ENCODE data around the gene C1orf226. TPM values are rescaled to one million over a fixed set of nuclear protein-coding genes. Genes with fewer than 3 reads are reported as not detected.

The C1orf226 gene
- total RNA-seq, 2 donors from 2014 or later, result 5.1 to 6.2 TPM

DNA sequence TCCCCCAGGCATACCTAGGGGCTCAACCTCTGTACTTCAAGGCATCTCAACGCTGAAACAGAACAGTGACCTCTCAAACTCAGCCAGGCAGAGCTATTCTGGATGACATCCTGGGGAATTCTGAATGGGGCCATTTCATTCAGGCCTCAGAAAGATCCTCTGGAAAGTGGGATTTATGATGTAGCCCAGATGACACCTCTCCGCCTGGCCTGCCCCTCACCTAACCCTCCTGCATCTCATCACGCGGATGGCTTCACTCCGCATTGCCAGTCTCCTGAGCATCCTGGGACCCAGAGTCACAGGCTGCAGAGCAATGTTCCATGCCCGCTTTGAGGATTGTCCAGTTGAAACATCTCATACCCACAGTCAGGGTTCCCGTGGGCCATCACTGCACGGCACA is 6.1 kb upstream of the C1orf226 start:
- no peaks in the 10 kb centered on the region for H3K9me3 Mint-ChIP-seq
- peaks cover 12% of the 10 kb centered on the region for H3K4me1 ChIP-seq (ENCODE audit: control insufficient read depth, insufficient read depth, low read length)
- H3K27ac ChIP-seq (ENCODE audit: low read depth, low read length), result no peak overlapping the region
- peaks cover 30% of the 10 kb centered on the region for H3K4me1 Mint-ChIP-seq
- peaks cover 19% of the 10 kb centered on the region for H3K27me3 ChIP-seq (ENCODE audit: control insufficient read depth, insufficient read depth, low read length, poor library complexity, severe bottlenecking)
- no peak overlapping the region for H3K4me3 Mint-ChIP-seq
- no peak overlapping the region for H3K4me3 ChIP-seq (ENCODE audit: low read length)
- H3K36me3 Mint-ChIP-seq (ENCODE audit: low read depth), result no peaks in the 10 kb centered on the region
- H3K27ac Mint-ChIP-seq, result no peak overlapping the region
- TF ChIP-seq, protein P1, sequence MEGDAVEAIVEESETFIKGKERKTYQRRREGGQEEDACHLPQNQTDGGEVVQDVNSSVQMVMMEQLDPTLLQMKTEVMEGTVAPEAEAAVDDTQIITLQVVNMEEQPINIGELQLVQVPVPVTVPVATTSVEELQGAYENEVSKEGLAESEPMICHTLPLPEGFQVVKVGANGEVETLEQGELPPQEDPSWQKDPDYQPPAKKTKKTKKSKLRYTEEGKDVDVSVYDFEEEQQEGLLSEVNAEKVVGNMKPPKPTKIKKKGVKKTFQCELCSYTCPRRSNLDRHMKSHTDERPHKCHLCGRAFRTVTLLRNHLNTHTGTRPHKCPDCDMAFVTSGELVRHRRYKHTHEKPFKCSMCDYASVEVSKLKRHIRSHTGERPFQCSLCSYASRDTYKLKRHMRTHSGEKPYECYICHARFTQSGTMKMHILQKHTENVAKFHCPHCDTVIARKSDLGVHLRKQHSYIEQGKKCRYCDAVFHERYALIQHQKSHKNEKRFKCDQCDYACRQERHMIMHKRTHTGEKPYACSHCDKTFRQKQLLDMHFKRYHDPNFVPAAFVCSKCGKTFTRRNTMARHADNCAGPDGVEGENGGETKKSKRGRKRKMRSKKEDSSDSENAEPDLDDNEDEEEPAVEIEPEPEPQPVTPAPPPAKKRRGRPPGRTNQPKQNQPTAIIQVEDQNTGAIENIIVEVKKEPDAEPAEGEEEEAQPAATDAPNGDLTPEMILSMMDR (conservative IDR thresholded peaks at IDR 0.05), result no peak
- no peaks in the 10 kb centered on the region for H3K9me3 ChIP-seq (ENCODE audit: control insufficient read depth, low read length)
- DNase-seq, result peak; percentile 22
- 83 to 100% methylated on average over 4 to 8 of the region's 8 CpGs for WGBS, 2 experiments (ENCODE audit: insufficient coverage in 1 of 2, insufficient read length in 1 of 2)
- peaks cover 44% of the 10 kb centered on the region for H3K27me3 Mint-ChIP-seq (ENCODE audit: insufficient read depth)
- no peaks in the 10 kb centered on the region for H3K36me3 ChIP-seq (ENCODE audit: control insufficient read depth, insufficient read depth, low read length)
- H3K9ac ChIP-seq (ENCODE audit: extremely low read depth, low read length, poor library complexity, severe bottlenecking), result no peak overlapping the region

DNA sequence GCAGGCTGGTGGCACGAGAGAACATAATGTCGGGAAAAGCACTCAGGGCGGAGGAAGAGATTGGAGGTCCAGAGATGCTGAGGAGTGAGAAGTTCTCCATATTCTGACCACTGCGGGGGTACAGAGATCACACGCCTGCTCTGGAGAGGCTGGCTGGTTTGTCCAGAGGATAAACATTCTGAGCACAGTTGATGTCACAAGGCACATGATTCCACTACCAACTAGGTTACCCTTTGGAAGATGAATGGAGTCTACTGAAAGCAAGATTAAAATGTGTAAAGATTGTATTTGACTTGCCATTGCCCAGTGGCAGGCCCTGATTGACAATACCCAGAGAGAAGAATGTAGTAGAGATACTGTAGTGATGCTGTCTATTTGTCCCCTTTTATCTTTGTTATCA is 4.8 kb upstream of the C1orf226 start, which contains the start of gene SPATA46:
Gene SPATA46, minus strand, starts transcription at position 164 of the 400 bp plus-strand sequence. Its CDS starts 64 bp downstream, at position 100.
- Histone ChIP-seq H3K9ac (ENCODE audit: extremely low read depth, low read length, poor library complexity, severe bottlenecking) (no peak within 1 kb of the TSS), H3K4me1 (ENCODE audit: control insufficient read depth, insufficient read depth, low read length) (peaks cover 12% of the 10 kb centered on the region), H3K9me3 (ENCODE audit: control insufficient read depth, low read length) (no peaks in the 10 kb centered on the region), H3K27me3 (ENCODE audit: control insufficient read depth, insufficient read depth, low read length, poor library complexity, severe bottlenecking) (peaks cover 14% of the 10 kb centered on the region), H3K4me3 (ENCODE audit: low read length) (no peak within 1 kb of the TSS), H3K27ac (ENCODE audit: low read depth, low read length) (no peak within 1 kb of the TSS), H3K36me3 (ENCODE audit: control insufficient read depth, insufficient read depth, low read length) (no peaks in the 10 kb centered on the region)
- TF ChIP-seq, protein P1 (conservative IDR thresholded peaks at IDR 0.05), result no peak
- H3K4me3 Mint-ChIP-seq, result no peak within 1 kb of the TSS
- 92 to 95% methylated on average over 5 of the region's 5 CpGs for WGBS, 2 experiments (ENCODE audit: insufficient coverage in 1 of 2, insufficient read length in 1 of 2)
- no peaks in the 10 kb centered on the region for H3K36me3 Mint-ChIP-seq (ENCODE audit: low read depth)
- H3K4me1 Mint-ChIP-seq, result peaks cover 30% of the 10 kb centered on the region
- H3K27ac Mint-ChIP-seq, result no peak within 1 kb of the TSS
- DNase-seq, result peak; percentile 13
- H3K9me3 Mint-ChIP-seq, result no peaks in the 10 kb centered on the region
- peaks cover 38% of the 10 kb centered on the region for H3K27me3 Mint-ChIP-seq (ENCODE audit: insufficient read depth)

DNA sequence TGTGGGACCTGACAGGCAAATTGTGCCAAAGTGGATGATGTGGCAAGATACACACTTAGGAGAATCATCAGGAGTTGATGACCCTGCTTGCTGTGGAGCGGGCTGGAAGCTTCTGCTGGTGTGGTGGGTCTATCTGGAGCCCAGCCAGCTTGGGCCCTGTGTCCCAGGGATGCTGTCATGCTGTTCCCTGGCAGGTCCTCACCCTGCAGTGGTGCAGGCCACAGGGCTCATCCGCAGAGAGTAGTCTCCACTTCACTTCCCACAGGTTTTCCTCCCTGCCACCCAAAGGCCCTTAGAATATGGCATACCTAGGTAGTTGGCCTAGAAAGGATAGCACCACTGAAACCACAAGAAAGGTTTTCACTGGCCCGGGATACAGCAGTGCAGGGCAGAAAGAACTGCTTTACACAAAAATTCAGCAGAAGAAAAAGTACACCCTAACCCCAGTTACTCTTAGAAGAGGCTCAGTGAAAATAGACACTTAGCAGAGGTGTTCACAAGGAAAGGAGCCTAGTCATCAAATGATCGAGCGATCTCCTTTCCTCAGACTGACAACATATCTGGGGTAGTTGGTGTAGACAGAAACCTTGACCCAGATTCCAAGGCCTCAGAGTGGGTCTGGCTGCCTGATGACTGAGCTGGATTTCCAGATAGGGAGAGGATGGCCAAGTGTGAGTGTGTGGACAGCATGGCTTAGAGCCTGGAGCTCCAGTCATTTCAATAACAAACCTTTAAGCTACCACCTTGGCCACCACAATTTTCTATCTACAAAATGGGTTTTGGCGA is 1.3 kb upstream of the C1orf226 start:
- H3K4me3 Mint-ChIP-seq, result no peak overlapping the region
- peaks cover 3% of the 10 kb centered on the region for H3K36me3 Mint-ChIP-seq (ENCODE audit: low read depth)
- H3K4me1 Mint-ChIP-seq, result peaks cover 20% of the 10 kb centered on the region
- TF ChIP-seq, protein P1 (conservative IDR thresholded peaks at IDR 0.05), result no peak
- peaks cover 4% of the 10 kb centered on the region for H3K4me1 ChIP-seq (ENCODE audit: control insufficient read depth, insufficient read depth, low read length)
- H3K9me3 ChIP-seq (ENCODE audit: control insufficient read depth, low read length), result no peaks in the 10 kb centered on the region
- no peak overlapping the region for H3K27ac ChIP-seq (ENCODE audit: low read depth, low read length)
- DNase-seq, result peak; percentile 22
- H3K36me3 ChIP-seq (ENCODE audit: control insufficient read depth, insufficient read depth, low read length), result no peaks in the 10 kb centered on the region
- H3K4me3 ChIP-seq (ENCODE audit: low read length), result no peak overlapping the region
- 94 to 100% methylated on average over 5 to 6 of the region's 6 CpGs for WGBS, 2 experiments (ENCODE audit: insufficient coverage in 1 of 2, insufficient read length in 1 of 2)
- H3K9me3 Mint-ChIP-seq, result no peaks in the 10 kb centered on the region
- H3K27ac Mint-ChIP-seq, result no peak overlapping the region
- H3K9ac ChIP-seq (ENCODE audit: extremely low read depth, low read length, poor library complexity, severe bottlenecking), result no peak overlapping the region
- H3K27me3 ChIP-seq (ENCODE audit: control insufficient read depth, insufficient read depth, low read length, poor library complexity, severe bottlenecking), result no peaks in the 10 kb centered on the region
- H3K27me3 Mint-ChIP-seq (ENCODE audit: insufficient read depth), result peaks cover 19% of the 10 kb centered on the region
